Glomerular endothelial cell (primary cell): ENCODE results near the gene RAET1E. TPM values are rescaled to one million over a fixed set of nuclear protein-coding genes. Genes with fewer than 3 reads are reported as not detected.
A peak's percentile ranks its signal among the peaks of the same experiment; 100 is the strongest.
"Not testable (repeated sequence)": the region's sequence is repeated elsewhere in the genome, so short reads cannot be mapped to it uniquely, and the experiment has no call there.

ENCODE experiments used
- DNase-seq: peaks from one replicate; pipeline ENCODE4 v3.0.0-alpha.2; 2011; ENCODE audit warnings: low read depth, low spot score; ENCODE audit errors: extremely low read depth
- total RNA-seq: library from RNA; depleted of rRNA; stranded (reverse); fragments of >200 nt; gene quantifications from 2 replicates; pipeline ENCODE4 v1.2.3, GENCODE V29; 2015

Gene RAET1E
- total RNA-seq, 1 donor from 2014 or later, result not detected

DNA sequence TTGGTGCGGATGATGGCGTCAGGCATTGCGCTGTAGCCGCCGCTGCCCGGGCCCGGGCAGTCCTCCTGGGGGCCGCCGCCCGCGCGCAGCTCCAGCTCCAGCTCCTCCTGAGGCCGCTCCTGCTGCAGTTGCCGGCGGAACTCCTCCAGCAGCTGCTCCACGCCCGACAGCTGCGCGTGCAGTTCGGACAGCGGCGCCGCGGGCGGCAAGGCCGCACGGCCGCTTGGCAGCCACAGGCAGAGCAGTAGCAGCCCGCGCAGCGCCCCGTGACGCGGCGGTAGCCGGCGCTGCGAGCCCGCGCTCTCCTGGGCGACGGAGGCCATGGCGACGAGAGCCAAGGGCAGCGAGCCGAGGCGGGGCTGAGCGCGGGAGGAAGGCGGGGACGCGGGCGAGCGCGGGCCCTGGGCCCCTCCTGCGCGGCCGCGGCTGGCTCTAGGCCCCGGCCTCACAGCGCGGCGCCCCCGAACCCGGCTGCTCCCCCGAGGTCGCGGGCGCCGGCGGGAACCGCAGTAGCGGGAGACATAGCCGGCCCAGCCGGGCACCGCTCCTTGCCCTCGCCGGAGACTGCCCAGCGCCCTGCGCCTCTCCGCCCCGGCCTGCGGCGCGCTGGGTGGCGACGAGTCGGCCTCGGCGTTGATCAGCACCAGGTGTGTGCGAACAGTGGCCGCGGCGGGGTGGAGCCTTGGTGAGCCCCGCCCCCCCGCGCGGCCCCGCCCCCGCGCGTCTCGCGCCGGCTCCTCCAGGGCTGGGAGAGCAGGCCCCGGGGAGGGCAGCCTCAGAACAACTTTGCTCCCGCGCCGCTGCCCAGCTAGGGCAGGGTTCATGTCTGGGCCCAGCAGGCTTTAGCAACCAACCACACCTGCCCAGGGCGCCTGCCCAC is 34.0 kb downstream of the RAET1E start, which contains the start of gene LRP11:
LRP11 (minus strand) TSS at position 662 of the 880 bp plus-strand sequence; CDS start at position 323, 339 bp downstream.
- no peak for DNase-seq

DNA sequence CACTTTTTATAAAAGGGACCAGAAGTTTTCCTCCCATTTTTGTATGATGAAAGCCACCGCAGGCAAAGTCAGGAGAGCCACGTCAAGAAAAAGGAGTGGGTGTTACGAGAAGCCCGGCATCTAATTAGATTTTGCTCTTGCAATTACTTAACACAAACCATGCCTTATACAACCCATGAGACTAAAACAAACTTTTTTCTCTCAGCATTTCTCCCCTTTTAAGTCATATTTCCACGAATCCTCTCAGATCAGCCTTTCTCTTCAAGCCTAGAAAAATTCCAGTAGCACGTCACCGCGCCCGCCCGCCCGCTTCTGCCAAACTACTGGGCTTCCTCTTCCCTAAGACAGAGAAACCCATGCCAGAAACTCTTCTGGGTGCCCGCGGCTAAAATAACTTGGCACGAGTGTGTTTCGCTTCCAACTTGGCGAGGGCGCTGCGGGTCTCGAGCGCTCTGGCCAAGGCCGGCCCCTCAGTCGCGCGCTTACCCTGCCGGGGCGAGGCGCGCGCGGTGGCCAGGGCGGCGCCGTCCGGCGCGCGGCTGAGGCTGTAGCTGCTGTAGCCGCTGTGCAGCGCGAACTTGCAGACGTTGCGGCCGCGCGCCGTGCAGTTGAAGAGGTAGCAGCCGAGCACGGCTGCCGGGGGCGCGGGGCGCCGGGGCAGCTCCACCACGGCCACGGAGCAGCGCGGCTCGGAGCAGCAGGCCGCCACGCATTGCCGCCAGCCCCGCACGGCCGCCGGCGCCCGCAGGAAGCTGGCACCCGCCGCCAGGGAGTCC is 34.8 kb downstream of the RAET1E start:
- DNase-seq, result no peak

DNA sequence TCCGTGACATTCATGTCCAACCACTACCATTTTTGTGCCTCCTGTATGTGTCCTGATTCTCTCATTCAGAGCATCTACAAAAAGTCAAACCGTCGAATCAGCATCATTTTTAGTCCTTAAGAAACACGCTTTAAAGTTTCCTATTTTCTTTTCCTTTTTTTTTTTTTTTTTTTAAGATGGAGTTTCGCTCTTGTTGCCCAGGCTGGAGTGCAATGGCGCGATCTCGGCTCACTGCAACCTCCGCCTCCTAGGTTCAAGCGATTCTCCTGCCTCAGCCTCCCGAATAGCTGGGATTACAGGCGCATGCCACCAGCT is 35.5 kb downstream of the RAET1E start:
- DNase-seq, result not testable (repeated sequence)

DNA sequence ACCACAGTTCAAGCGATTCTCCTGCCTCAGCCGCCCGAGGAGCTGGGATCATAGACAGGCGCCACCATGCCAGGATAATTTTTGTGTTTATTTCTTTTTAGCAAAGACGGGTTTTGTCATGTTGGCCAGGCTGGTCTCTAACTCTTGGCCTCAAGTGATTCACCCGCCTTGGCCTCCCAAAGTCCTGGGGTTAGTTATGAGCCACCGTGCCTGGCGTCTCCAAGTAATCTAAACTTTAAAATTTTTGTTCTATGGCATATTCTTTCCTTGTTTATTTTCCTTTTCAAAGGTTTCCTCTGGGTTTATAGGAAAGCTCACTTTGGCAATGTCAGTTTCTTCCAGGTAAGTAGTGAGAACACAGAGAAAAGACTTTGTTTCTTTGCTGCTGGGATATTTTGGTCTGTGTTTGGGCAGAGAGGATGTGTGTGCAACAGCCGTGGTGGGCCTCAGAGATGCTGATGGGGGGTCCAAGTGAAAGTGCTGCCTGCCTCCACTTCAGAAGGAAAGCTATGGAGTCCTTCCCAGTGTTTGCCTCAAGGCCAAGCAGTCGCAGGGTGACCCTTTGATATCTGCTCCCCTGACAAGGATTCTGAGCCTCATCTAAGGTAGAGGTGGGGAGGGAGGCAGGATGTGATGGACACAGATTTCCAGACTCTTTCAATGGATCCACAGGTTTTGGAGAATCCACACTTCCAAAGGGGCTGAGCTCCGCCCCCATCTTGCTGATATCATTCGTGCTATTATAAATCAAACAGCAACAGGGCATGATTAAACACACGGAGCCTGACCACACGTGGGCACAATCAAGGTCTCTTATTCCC is 36.1 kb downstream of the RAET1E start:
- no peak for DNase-seq

DNA sequence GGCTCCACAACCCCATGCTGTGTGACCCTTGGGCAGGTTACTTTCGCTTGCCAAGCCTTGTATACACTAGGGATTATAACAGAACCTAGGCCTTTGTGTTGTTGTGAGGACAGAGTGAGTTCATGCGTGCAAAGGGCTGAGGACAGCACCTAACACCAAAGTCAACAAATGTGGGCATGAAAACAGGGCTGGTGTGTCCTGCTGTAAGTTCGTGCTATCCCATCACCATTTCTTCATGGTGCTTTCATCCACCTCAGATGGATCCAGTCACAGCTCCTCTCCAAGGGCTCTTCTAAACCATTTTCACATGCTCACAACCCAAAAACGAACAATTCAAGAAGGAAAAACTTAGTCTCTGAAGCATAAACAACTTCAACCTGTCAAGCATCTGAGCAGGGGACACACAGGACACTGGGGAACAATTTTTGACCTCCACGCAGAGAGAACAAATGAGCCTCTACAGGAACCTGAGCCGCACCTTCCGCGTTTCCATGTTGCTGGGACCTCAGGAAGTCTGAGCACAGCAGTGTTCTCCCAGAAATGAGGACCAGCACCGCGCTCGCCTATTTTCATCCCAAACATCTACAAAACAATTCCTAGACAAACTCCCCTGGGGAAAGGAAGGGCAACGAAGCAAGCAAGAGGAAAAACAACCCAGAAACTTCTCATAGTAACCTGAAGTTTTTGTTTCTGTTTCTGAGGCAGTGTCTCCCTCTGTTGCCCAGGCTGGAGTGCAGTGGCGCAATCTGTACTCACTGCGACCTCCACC is 36.9 kb downstream of the RAET1E start:
- no peak for DNase-seq

DNA sequence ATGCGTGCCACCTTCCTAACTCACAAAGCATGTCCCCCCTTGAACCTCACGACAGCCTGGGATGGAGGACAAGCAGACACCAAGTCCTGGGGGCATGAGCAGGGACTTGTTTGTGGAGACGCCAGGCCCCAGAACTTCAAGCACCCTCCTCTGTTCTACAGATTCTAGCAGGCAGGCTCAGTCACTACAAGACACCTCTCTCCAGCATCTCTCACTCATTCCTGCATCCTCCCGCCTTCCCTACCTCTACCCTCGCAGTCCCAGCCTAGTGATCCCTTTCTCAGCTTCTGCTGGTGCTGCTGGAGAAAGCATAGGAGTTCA is 37.4 kb downstream of the RAET1E start:
- DNase-seq, result no peak

DNA sequence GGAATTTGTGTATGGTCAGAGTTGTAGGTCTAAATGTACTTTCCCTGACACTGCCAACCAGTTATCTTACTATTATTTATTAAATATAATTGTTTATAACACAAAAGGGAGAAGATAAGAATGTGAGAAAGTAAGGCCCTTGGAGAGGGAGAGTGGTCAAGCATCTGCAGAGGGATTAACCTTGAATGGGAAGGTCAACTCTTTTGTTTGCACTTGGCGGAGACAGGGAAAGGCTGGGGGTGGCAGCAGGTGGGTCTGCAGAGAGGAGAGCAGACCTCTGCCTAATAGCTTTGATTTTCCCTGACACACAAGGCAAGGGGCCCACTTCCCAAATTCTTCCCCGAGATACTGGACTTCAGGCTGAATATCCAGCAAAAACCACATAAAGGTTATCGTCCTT is 38.0 kb downstream of the RAET1E start:
- DNase-seq, result no peak

DNA sequence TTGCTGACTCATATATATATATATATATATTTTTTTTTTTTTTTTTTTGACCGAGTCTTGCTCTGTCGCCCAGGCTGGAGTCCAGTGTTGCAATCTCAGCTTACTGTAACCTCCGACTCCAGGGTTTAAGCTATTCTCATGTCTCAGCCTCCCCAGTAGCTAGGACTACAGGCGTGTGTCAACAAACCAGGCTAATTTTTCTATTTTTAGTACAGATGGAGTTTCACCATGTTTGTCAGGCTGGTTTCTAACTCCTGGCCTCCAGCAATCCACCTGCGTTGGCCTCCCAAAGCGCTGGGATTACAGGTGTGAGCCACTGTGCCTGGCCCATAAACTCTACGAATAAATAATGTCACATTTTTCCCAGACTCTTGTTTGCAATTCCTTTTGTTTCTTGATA is 38.5 kb downstream of the RAET1E start:
- no peak for DNase-seq

DNA sequence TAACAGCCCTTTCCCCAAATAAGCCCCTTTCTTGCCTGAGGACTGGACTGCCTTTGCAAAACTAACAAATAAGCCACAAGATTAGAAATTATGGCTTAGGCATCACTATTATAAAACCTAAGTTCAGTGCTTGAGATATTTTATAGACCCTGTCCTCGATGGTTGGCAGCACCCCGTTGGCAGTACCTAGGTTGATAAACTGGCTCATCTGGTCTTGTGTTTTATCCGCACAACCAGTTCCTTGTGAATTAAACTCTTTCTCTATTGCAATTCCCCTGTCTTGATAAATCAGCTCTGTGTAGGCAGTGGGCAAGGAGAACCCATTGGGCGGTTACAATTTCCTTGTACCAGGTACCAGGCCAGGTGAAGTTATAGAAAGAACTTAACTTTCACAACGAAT is 40.4 kb downstream of the RAET1E start:
- no peak for DNase-seq

DNA sequence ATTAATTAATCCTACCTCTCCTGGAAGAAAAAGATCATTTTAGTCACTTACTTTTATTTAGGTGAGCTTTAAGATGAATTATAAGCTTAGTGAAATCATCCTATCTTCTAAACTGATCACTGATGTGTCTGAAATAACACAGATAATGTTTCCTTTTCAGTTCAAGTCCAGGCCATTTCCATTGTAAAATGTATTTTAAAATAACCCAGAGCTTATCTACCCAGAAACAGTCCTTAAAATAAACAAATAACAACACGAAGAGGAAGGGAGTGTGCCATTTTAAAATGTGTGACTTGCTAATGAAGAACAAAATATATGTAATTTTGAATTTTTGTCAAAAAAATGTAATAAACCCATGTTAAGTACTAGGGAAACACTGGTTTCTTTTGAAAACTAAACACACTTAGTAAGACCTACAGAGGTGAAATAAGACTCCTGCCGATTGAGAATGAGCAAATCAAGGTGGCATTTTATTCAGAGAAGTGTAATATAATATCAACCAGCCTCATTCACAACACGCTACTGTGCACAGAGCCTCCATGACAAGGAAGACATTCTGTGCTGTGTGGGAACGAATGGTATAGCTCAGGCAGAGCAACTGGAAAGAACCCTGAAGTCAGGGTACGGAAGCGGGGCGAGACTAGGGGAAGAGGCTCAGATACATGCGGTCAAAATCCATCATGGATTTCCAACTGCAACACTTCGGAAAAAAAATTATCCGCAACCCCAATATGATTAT is 41.5 kb downstream of the RAET1E start:
- DNase-seq, result no peak

DNA sequence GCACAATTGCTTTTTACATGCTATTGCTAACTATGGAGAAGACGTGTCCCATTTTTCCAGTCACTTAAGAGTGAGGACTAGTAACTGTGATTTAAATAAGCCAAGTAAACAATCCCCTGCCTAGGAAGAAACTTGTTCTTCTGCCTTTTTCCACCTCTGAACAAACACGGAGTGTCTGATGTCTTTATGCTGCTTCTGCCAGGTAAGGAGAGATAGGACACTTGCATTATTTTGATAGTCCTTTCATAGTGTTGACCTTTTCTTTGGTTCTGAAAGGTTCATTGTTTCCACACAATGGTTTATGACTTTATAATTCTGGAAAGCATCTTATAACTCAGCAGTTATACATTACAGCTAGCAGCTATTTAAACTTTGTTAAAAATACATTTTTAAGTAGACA is 42.2 kb downstream of the RAET1E start:
- DNase-seq, result no peak

DNA sequence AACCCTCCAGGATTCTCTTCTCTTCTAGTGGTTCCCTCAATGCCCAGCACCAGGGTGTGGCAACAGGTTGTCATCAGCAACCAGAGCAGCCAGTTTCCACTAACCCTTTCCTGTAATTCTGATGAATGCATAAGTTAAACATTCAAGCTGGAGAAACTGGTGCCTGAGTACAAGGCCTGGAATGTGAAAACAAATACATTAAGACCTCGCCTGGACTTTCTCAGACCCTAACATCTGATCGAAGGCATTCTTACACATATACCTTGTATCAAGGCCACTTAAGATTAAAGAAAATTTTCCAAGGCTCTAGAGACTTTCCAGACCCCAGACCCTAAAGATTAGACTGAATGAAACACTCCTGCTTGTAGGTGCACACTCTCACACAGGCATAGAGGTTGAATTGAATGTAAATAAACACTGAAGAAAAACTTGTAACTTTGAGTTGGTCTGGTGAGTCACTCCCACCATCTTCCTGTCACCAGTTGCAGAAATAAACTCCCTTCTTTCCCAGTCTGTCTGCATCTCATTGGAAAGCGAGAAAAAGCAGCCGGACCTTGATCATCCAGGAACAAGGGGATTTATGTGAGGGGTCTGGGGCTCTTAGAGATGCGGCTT is 42.8 kb downstream of the RAET1E start:
- peak; percentile 78 for DNase-seq

DNA sequence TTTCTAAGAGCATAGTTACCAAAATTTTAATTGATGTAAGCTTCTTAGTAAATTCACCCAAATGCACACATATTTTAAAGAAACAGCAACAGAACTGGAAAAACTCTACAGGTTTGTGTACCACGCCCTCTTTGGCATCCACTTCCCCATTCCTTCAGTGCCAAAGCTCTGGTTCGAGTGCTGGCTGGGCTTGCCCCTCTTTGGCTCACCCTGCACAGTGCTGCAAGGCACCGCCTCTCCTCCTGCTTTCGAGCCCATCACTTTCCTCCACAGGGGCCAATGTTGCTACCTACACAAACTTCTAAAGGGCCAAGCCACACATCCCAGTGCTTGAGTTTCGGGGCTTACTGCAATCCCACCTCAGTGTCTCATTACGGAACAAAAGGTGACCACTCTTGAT is 43.4 kb downstream of the RAET1E start:
- DNase-seq, result no peak

DNA sequence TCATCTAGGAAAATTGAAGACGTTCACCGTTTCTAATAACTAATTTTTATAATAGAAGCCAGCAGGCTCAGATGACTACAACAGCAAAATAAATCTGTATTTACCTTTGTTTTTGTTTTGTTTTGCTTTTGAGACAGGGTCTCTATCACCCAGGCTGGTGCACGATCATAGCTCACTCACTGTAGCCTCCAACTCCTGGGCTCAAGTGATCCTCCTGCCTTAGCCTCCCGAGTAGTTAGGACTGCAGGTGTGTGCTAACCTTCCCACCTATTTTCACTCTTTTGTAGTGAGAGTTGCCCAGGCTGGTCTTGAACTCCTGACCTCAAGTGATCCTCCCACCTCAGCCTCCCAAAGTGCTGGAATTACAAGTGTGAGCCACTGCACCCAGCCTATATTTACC is 43.9 kb downstream of the RAET1E start:
- not testable (repeated sequence) for DNase-seq

DNA sequence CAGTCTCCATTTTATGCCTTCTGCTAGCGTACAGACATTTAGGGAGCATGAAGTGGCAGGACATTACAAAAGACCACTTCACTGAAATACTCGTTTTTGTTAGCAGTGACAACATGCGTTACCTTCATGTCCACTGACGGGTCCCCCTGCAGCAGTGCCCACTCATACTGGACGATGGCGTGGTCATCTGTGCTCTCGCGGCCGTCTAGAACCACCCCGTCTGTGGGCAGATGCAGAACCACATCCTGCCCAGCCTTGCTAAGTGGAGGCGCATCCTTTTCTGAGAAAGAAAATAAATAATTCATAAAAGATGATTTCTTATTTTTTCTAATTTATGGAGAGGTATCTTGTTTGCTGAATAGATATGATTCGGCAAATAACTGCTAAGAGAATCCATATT is 45.0 kb downstream of the RAET1E start:
- no peak for DNase-seq

DNA sequence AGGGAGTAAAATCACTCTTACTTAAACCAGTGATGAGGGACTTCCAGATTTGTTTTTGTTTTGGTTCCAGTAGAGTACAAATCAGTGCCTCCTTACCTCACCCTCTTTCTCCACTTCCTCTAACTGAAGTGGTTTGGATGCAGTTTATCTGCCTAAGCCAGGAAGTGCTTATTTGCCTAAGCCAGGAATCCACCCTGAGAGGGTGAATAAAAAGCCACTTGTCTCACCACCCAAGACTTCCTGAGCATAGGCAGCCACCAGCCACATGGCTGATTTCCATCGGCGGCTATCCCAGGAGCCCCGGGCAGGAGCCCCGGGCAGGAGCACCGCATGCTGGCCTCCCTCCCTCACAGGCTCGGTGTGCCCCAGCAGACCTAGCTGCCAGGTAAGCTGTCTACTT is 45.7 kb downstream of the RAET1E start:
- DNase-seq, result no peak

DNA sequence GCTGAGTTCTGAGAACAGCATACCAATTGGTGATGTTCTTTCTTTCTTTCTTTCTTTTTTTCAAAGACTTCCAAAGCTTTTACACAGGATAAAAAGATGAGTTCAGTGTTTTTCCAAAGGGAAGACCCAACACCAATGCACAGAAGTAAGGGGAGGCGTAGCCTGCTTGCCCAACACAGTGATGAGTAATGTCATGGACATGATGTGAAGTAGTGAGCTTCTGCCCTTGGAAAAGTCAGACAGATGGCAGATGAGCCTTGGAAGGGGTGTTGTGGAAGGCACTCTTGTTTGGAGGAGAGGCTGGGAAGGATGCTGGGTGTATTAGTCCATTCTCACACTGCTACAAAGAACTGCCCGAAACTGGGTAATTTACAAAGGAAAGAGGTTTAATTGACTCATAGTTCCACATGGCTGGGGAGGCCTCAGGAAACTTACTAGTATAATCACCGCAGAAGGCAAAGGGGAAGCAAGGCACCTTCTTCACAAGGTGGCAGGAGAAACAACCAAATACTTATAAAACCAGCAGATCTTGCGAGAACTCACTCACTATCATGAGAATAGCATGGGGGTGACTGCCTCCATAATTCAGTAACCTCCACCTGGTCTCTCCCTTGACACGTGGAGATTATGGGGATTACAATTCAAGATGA is 46.3 kb downstream of the RAET1E start:
- no peak for DNase-seq

DNA sequence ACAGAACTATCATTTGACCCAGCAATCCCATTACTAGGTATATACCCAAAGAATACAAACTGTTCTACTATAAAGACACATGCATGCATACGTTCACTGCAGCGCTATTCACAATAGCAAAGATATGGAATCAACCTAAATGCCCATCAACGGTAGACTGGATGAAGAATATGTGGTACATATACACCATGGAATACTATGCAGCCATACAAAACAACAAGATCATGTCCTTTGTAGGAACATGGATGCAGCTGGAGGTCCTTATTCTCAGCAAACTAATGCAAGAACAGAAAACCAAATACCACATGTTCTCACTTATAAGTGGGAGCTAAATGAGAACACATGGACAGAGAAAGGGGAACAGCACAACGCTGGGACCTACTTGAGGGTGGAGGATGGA is 49.6 kb downstream of the RAET1E start:
- not testable (repeated sequence) for DNase-seq
